HepG2 (cell line): ENCODE data around the gene DDR1. TPM values are rescaled to one million over a fixed set of nuclear protein-coding genes. Genes with fewer than 3 reads are reported as not detected.

ENCODE experiments used
- CBX1 ChIP-seq: IDR thresholded peaks from one replicate; pipeline ENCODE4 v1.6.1; 2016; ENCODE audit warnings: antibody characterized with exemption, low read depth
- EED ChIP-seq: sonication (generic); formaldehyde crosslinking; IDR thresholded peaks from 2 replicates; pipeline ENCODE4 v1.5.0; 2020; ENCODE audit warnings: mild to moderate bottlenecking, missing genetic modification reagents
- HMG20A ChIP-seq: IDR thresholded peaks from 2 replicates; pipeline ENCODE4 v1.6.1; 2016; ENCODE audit warnings: borderline replicate concordance
- HNRNPK ChIP-seq: fragments of 200-400 bp; formaldehyde crosslinking; IDR thresholded peaks from 2 replicates; pipeline ENCODE4 v1.6.1; 2018; ENCODE audit warnings: low read length, low read depth, moderate library complexity, mild to moderate bottlenecking; ENCODE audit not compliant: poor library complexity, severe bottlenecking
- KLF11 ChIP-seq: IDR thresholded peaks from 2 replicates; pipeline ENCODE4 v1.6.1; 2016; ENCODE audit warnings: missing compliant biosample characterization
- KMT2B ChIP-seq: IDR thresholded peaks from 2 replicates; pipeline ENCODE4 v1.6.1; 2016; ENCODE audit warnings: missing genetic modification reagents, missing compliant biosample characterization
- SMC3 ChIP-seq: IDR thresholded peaks from 2 replicates; pipeline ENCODE4 v1.6.1; 2011; ENCODE audit warnings: low read length, improper control_type of control experiment
- ZNF101 ChIP-seq: sonication (generic); formaldehyde crosslinking; IDR thresholded peaks from 2 replicates; pipeline ENCODE4 v1.4.0; 2020; ENCODE audit warnings: mild to moderate bottlenecking, low read depth, missing genetic modification reagents, borderline replicate concordance
- ZNF160 ChIP-seq: sonication (generic); formaldehyde crosslinking; IDR thresholded peaks from 2 replicates; pipeline ENCODE4 v1.8.0; 2022; ENCODE audit warnings: mild to moderate bottlenecking, inconsistent platforms, missing genetic modification reagents
- ZNF251 ChIP-seq: sonication (generic); formaldehyde crosslinking; IDR thresholded peaks from 2 replicates; pipeline ENCODE4 v1.9.0; 2021; ENCODE audit warnings: mild to moderate bottlenecking, missing genetic modification reagents
- ZNF569 ChIP-seq: sonication (generic); formaldehyde crosslinking; IDR thresholded peaks from 2 replicates; pipeline ENCODE4 v1.5.0; 2020; ENCODE audit warnings: mild to moderate bottlenecking, missing genetic modification reagents, moderate library complexity, borderline replicate concordance
- ZNF589 ChIP-seq: sonication (generic); formaldehyde crosslinking; conservative IDR thresholded peaks from 2 replicates; pipeline ENCODE4 v1.8.0; 2022; ENCODE audit warnings: mild to moderate bottlenecking, moderate library complexity, missing genetic modification reagents
- ZNF766 ChIP-seq: sonication (generic); formaldehyde crosslinking; IDR thresholded peaks from 2 replicates; pipeline ENCODE4 v1.5.0; 2020; ENCODE audit warnings: missing genetic modification reagents, borderline replicate concordance
- ZNF788 ChIP-seq: sonication (generic); formaldehyde crosslinking; IDR thresholded peaks from 2 replicates; pipeline ENCODE4 v1.5.0; 2020; ENCODE audit warnings: mild to moderate bottlenecking, missing genetic modification reagents, borderline replicate concordance
- polyA plus RNA-seq, 8 experiments: library from polyadenylated mRNA; depleted of rRNA in 3 of 8; stranded (reverse) in 7 of 8; unstranded in 1 of 8; fragments of >200 nt; fragmentation: Illumina TruSeq in 4 of 8; extraction: Trizol in 4 of 8; gene quantifications; 2 replicates each; pipeline versions ENCODE4 v1.2.1 to v1.2.3, GENCODE V29; 2011 to 2016; ENCODE audit warnings: low read depth in 4 of 8, missing spikeins in 1 of 8, mixed read lengths in 1 of 8; ENCODE audit not compliant: insufficient read depth in 1 of 8
- total RNA-seq, 5 experiments: library from RNA; depleted of rRNA; stranded (reverse); fragments of >200 nt; fragmentation: Illumina TruSeq; extraction: Trizol; gene quantifications; 2 replicates each; pipeline ENCODE4 v1.2.3, GENCODE V29; 2016; ENCODE audit warnings: low read depth in 1 of 5
- TF ChIP-seq, protein P1 (sequence below): IDR thresholded peaks from 2 replicates; pipeline ENCODE4 v1.6.1; 2016; ENCODE audit warnings: low read depth, missing genetic modification reagents, missing compliant biosample characterization
- TF ChIP-seq, protein P2 (sequence below): sonication (generic); formaldehyde crosslinking; IDR thresholded peaks from 2 replicates; pipeline ENCODE4 v1.9.0; 2021; ENCODE audit warnings: missing genetic modification reagents, mild to moderate bottlenecking, borderline replicate concordance
- TF ChIP-seq, protein P3 (sequence below): sonication (generic); formaldehyde crosslinking; IDR thresholded peaks from 2 replicates; pipeline ENCODE4 v1.8.1; 2023; ENCODE audit warnings: missing genetic modification reagents, inconsistent platforms, borderline replicate concordance
- TF ChIP-seq, protein P4 (sequence below): IDR thresholded peaks from 2 replicates; pipeline ENCODE4 v1.6.1; 2016; ENCODE audit warnings: missing compliant biosample characterization, missing genetic modification reagents, borderline replicate concordance
- TF ChIP-seq, protein P5 (sequence below): sonication (generic); formaldehyde crosslinking; IDR thresholded peaks from 2 replicates; pipeline ENCODE4 v1.8.0; 2022; ENCODE audit warnings: mild to moderate bottlenecking, missing genetic modification reagents, moderate library complexity

DDR1 gene
- total and polyA plus RNA-seq, 2 of the 13 experiments (the other 11 are each of a cell fraction or from before 2014, with no cell fraction given), result 16.7 to 20.2 TPM

DNA sequence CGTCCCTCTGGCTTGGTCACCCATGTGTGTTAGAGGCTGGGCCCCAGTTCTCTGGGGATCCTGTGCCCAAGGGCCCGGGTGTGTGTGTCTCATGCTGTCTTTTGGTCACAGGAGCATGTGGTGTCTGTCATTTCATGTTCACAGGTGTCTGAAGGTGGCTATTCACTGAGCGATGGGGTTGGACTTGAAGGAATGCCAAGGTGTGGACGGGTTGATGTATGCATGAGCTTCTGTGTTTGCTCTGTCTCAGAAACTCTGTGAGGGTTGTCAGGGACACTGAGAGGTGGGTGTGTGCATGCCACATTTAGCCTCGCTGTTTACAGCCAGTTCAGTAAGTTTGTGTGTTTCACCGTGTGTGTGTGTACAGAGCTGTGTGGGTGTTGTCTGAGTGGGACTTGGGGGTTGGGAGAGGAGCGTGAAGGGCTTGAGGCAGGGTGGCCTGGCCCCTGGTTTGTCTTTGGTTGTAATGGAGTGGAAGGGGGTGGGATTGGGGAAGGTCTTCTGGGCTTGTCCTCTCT, 1.2 kb downstream of the DDR1 start (continued):
- TF ChIP-seq, protein P1, sequence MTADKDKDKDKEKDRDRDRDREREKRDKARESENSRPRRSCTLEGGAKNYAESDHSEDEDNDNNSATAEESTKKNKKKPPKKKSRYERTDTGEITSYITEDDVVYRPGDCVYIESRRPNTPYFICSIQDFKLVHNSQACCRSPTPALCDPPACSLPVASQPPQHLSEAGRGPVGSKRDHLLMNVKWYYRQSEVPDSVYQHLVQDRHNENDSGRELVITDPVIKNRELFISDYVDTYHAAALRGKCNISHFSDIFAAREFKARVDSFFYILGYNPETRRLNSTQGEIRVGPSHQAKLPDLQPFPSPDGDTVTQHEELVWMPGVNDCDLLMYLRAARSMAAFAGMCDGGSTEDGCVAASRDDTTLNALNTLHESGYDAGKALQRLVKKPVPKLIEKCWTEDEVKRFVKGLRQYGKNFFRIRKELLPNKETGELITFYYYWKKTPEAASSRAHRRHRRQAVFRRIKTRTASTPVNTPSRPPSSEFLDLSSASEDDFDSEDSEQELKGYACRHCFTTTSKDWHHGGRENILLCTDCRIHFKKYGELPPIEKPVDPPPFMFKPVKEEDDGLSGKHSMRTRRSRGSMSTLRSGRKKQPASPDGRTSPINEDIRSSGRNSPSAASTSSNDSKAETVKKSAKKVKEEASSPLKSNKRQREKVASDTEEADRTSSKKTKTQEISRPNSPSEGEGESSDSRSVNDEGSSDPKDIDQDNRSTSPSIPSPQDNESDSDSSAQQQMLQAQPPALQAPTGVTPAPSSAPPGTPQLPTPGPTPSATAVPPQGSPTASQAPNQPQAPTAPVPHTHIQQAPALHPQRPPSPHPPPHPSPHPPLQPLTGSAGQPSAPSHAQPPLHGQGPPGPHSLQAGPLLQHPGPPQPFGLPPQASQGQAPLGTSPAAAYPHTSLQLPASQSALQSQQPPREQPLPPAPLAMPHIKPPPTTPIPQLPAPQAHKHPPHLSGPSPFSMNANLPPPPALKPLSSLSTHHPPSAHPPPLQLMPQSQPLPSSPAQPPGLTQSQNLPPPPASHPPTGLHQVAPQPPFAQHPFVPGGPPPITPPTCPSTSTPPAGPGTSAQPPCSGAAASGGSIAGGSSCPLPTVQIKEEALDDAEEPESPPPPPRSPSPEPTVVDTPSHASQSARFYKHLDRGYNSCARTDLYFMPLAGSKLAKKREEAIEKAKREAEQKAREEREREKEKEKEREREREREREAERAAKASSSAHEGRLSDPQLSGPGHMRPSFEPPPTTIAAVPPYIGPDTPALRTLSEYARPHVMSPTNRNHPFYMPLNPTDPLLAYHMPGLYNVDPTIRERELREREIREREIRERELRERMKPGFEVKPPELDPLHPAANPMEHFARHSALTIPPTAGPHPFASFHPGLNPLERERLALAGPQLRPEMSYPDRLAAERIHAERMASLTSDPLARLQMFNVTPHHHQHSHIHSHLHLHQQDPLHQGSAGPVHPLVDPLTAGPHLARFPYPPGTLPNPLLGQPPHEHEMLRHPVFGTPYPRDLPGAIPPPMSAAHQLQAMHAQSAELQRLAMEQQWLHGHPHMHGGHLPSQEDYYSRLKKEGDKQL, result no peak
- TF ChIP-seq KMT2B (CRISPR knock-in tag) (no peak), ZNF569 (CRISPR knock-in tag) (no peak), HNRNPK (no peak), KLF11 (CRISPR knock-in tag) (no peak; the same call in 1 of the 2 replicates), EED (CRISPR knock-in tag) (peak; percentile 55; the same call in 1 of the 2 replicates), ZNF251 (CRISPR knock-in tag) (no peak), CBX1 (no peak), SMC3 (no peak), HMG20A (CRISPR knock-in tag) (no peak), ZNF589 (CRISPR knock-in tag) (no peak), ZNF160 (no peak), ZNF101 (0 out of 2 replicates have a peak, but pooled peaks have one; percentile 66), ZNF788 (CRISPR knock-in tag) (no peak; the same call in 1 of the 2 replicates), ZNF766 (CRISPR knock-in tag) (no peak)
- TF ChIP-seq, protein P2, sequence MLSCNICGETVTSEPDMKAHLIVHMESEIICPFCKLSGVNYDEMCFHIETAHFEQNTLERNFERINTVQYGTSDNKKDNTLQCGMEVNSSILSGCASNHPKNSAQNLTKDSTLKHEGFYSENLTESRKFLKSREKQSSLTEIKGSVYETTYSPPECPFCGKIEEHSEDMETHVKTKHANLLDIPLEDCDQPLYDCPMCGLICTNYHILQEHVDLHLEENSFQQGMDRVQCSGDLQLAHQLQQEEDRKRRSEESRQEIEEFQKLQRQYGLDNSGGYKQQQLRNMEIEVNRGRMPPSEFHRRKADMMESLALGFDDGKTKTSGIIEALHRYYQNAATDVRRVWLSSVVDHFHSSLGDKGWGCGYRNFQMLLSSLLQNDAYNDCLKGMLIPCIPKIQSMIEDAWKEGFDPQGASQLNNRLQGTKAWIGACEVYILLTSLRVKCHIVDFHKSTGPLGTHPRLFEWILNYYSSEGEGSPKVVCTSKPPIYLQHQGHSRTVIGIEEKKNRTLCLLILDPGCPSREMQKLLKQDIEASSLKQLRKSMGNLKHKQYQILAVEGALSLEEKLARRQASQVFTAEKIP (CRISPR knock-in tag), result no peak
- TF ChIP-seq, protein P3, sequence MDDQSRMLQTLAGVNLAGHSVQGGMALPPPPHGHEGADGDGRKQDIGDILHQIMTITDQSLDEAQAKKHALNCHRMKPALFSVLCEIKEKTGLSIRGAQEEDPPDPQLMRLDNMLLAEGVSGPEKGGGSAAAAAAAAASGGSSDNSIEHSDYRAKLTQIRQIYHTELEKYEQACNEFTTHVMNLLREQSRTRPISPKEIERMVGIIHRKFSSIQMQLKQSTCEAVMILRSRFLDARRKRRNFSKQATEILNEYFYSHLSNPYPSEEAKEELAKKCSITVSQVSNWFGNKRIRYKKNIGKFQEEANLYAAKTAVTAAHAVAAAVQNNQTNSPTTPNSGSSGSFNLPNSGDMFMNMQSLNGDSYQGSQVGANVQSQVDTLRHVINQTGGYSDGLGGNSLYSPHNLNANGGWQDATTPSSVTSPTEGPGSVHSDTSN (CRISPR knock-in tag), result no peak
- TF ChIP-seq, protein P4, sequence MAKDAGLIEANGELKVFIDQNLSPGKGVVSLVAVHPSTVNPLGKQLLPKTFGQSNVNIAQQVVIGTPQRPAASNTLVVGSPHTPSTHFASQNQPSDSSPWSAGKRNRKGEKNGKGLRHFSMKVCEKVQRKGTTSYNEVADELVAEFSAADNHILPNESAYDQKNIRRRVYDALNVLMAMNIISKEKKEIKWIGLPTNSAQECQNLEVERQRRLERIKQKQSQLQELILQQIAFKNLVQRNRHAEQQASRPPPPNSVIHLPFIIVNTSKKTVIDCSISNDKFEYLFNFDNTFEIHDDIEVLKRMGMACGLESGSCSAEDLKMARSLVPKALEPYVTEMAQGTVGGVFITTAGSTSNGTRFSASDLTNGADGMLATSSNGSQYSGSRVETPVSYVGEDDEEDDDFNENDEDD, result no peak; the same call in 1 of the 2 replicates
- TF ChIP-seq, protein P5, sequence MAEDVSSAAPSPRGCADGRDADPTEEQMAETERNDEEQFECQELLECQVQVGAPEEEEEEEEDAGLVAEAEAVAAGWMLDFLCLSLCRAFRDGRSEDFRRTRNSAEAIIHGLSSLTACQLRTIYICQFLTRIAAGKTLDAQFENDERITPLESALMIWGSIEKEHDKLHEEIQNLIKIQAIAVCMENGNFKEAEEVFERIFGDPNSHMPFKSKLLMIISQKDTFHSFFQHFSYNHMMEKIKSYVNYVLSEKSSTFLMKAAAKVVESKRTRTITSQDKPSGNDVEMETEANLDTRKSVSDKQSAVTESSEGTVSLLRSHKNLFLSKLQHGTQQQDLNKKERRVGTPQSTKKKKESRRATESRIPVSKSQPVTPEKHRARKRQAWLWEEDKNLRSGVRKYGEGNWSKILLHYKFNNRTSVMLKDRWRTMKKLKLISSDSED (CRISPR knock-in tag), result 0 out of 2 replicates have a peak, but pooled peaks have one; percentile 83
